ENCODE measurements around the gene BRICD5.

BRICD5 gene

DNA sequence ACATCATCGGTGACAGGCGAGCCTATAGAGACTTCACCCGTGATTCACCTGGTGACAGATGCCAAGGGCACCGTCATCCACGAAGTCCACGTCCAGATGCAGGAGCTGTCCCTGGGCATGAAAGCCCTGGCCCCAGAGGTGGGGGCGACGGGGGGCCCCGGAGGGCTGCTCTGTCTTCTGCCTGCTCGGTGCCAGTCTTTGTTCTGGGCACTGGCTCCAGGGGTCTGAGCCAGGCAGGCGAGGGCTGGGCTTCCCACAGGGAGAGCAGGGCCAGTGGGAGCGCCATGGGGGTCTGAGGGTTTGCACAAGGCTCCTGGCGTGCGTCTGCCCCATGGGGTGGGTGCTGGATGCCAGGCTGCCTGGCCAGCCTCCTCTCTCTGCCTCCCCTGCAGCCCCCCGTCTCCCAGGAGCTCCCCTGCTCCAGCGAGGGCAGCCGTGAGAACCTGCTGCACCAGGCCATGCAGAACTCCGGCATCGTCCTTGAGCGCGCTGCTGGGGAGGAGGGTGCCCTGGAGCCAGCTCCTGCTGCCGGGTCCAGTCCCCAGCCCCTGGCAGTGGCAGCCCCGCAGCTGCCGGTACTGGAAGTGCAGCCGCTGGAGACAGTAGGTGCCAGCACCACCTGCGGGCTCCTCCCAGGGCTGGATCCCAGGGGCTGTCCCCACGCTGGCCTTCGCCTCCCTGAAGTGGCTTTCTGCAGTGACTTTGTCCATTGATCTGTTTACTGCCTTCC is 22.5 kb upstream of the BRICD5 start:
- H3K4me3 ChIP-seq (ENCODE audit: low read length), result no peak overlapping the region
- no peak for TF ChIP-seq ZNF274 (IDR thresholded peaks at IDR 0.05; ENCODE audit: low read depth, low read length)

GRCh38 chr16:2232094-2232990 is 21.7 kb upstream of the BRICD5 start:
- H3K4me3 ChIP-seq (ENCODE audit: low read length), result no peak overlapping the region
- no peak for TF ChIP-seq ZNF274 (IDR thresholded peaks at IDR 0.05; ENCODE audit: low read depth, low read length)

DNA sequence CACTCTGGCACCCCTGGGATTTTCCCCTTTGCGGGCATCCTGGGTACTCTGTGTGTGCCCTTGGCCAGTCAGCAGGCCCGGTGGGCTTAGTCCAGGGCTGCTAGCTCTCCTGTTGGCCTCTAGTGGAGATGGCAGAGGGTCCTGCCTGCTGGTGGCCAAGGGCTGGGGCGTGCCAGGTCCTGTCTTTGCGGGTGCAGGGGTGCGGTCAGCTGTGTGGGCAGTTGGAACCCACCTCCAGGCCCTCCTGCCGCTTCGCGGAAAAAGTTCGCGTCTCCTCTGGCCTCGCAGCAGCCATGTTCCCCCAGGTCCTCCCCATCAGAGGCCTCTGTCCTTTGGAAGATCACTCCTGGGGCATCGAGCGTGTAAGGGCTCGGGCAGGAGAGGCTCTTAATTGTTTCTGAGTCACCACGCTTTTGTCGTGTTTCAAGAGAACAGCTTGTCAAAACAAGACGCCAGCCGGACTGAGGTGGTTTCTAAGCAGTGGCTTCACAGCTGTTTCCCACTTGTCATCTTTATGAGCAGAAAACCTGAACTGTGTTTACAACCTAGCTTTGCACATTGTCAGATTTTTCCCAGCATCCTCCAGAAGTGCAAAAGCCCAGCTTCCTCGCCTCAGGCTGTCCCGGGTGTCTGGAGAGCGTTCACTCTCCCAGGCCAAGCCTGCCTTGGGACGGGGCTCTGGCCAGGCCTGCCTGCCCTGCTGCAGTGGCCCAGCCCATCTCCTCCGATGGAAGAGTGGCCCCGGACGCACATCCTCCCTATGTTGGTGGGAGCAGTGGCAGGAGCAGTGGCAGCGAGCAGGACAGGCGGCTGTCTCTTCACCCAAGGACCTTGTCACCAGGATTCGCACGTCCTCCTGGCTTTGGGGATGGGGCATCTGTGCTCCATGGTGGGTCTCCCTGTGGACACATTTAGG is 20.6 kb upstream of the BRICD5 start:
- no peak for TF ChIP-seq ZNF274 (IDR thresholded peaks at IDR 0.05; ENCODE audit: low read depth, low read length)

GRCh38 chr16:2230376-2230775 is 19.7 kb upstream of the BRICD5 start:
- no peak for TF ChIP-seq ZNF274 (IDR thresholded peaks at IDR 0.05; ENCODE audit: low read depth, low read length)

More for the DNA sequence above, 20.6 kb upstream of the BRICD5 start:
- H3K4me3 ChIP-seq (ENCODE audit: low read length), result no peak overlapping the region

GRCh38 chr16:2229632-2230250 is 19.1 kb upstream of the BRICD5 start:
- TF ChIP-seq ZNF274 (IDR thresholded peaks at IDR 0.05; ENCODE audit: low read depth, low read length), result no peak
- no peak overlapping the region for H3K4me3 ChIP-seq (ENCODE audit: low read length)

More at GRCh38 chr16:2230376-2230775, 19.7 kb upstream of the BRICD5 start:
- H3K4me3 ChIP-seq (ENCODE audit: low read length), result no peak overlapping the region

- no peak overlapping the region for H3K4me3 ChIP-seq (ENCODE audit: low read length)
- TF ChIP-seq ZNF274 (IDR thresholded peaks at IDR 0.05; ENCODE audit: low read depth, low read length), result no peak
These were observed 18.4 kb upstream of the BRICD5 start for GRCh38 chr16:2229091-2229490.

- TF ChIP-seq ZNF274 (IDR thresholded peaks at IDR 0.05; ENCODE audit: low read depth, low read length), result no peak
- H3K4me3 ChIP-seq (ENCODE audit: low read length), result no peak overlapping the region
These were observed 17.6 kb upstream of the BRICD5 start for GRCh38 chr16:2228161-2228824.

DNA sequence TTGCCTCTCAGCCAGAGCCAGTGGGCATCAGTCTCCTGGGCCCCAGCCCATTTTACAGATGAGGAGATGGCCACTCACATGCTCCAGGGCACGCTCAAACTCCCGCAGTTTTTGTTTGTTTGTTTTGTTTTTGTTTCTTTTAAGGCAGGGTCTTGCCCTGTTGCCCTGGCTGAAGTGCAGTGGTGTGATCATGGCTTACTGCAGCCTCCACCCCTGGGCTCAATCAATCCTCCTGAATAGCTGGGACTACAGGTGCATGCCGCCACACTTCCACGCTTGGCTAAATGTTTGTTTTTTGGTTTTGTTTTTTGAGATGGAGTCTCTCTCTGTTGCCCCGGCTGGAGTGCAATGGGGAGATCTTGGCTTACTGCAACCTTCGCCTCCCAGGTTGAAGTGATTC is 16.3 kb upstream of the BRICD5 start:
- TF ChIP-seq ZNF274 (IDR thresholded peaks at IDR 0.05; ENCODE audit: low read depth, low read length), result no peak
- H3K4me3 ChIP-seq (ENCODE audit: low read length), result no peak overlapping the region

DNA sequence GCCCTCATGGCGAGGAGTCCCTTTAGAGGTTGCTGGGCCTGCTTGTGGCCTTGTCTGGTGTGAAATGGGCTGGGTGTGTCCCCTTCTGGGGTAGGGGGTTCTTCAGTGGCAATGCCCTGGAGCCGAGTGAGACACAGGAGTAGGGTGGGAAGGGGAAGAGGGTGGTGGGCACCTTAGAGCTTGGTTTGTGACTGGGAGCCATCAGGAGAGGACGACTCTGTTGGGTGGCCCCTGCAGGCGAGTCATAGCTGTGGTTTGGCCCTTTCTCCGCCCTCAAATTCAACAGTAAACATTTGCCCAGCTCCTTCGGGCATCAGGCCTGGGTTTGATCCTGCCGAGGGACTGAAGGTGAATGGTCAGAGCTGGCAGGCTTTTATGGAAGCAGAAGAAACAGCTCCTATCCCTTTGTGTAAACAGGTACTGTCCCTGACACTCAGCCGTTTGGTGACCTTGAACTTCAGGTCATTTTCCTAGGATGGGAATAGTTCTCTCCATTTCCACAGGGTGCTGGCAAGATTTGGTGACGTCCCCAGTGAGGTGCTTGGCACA is 15.7 kb upstream of the BRICD5 start:
- TF ChIP-seq ZNF274 (IDR thresholded peaks at IDR 0.05; ENCODE audit: low read depth, low read length), result no peak
- no peak overlapping the region for H3K4me3 ChIP-seq (ENCODE audit: low read length)

GRCh38 chr16:2223942-2224486 is 13.4 kb upstream of the BRICD5 start:
- peak overlapping the region; percentile 88 for H3K4me3 ChIP-seq (ENCODE audit: low read length)
- no peak for TF ChIP-seq ZNF274 (IDR thresholded peaks at IDR 0.05; ENCODE audit: low read depth, low read length)

DNA sequence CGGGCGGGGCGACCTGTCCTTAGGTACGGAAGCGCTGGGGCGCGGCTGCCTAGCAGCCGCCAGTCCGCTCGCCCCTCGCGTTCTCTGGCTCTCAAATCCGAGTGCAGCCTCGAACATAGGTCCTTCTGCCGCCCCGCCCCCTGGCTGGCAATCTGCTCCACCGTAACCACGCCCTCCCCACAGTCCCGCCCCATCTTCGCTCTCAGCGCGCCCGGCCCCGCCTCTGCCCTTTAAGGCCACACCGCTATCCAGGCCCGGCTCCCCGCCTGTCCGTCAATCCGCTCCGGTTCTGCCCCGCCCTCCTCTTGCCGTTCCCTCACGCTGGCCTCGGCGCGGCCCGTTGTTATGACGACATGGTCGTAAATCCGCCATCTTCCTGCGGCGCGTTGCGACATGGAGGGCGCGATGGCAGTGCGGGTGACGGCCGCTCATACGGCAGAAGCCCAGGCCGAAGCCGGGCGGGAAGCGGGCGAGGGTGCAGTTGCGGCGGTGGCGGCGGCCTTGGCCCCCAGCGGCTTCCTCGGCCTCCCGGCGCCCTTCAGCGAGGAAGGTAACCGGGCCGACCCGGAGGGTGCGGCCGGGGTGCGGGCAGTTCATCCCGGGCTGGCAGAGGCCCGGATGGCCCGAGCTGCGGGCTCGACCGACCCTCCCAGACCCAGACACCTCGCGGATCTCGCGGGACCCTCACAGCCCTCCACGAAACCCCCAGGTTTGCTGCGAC is 12.7 kb upstream of the BRICD5 start, which contains the start of gene E4F1:
Gene E4F1, plus strand, starts transcription at position 371 of the 721 bp plus-strand sequence. Its CDS starts 23 bp downstream, at position 394.
- peak within 1 kb of the TSS; percentile 88 for H3K4me3 ChIP-seq (ENCODE audit: low read length)
- TF ChIP-seq ZNF274 (IDR thresholded peaks at IDR 0.05; ENCODE audit: low read depth, low read length), result no peak

GRCh38 chr16:2216330-2216729 is 5.7 kb upstream of the BRICD5 start:
- no peak for TF ChIP-seq ZNF274 (IDR thresholded peaks at IDR 0.05; ENCODE audit: low read depth, low read length)
- H3K4me3 ChIP-seq (ENCODE audit: low read length), result peak overlapping the region; percentile 96; the same call in 1 of the 2 replicates

Measured in GM08714 (cell line).